Posterior cingulate gyrus (tissue), 11 donors: ENCODE results near the gene RETN.

Source experiments
- DNase-seq, 10 donors: peaks; one replicate each; pipeline versions ENCODE4 v3.0.0 to v3.0.0-alpha.2; 2020 to 2021; ENCODE audit warnings: mixed read lengths in 3 of 10
- intact Hi-C: fragments of 100-400 bp; cut with DNase I; formaldehyde crosslinking; loops from one replicate; pipeline ENCODE4 v1.15.1; 2023

Gene RETN

DNA sequence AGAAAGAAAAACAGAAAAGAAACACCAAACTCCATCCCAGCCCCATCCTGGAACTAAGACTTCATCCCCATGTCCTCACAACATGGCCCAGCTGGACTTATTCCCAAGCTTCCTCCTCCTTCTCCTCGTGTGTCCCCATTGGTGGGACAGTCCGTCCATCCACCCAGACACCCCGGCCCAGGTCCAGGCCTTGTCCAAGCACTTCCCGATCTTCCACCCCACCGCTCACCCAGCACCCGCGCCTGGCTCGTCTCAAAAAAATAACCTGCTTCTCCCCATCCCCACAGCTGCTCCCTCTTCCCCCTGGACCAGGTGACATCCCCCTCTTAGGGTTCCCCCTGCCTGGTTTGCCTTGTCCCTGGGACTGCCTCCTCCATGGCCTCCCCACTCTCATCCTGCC lies 34.5 kb downstream of the RETN start:
- intact Hi-C loops, result no loop called here

DNA sequence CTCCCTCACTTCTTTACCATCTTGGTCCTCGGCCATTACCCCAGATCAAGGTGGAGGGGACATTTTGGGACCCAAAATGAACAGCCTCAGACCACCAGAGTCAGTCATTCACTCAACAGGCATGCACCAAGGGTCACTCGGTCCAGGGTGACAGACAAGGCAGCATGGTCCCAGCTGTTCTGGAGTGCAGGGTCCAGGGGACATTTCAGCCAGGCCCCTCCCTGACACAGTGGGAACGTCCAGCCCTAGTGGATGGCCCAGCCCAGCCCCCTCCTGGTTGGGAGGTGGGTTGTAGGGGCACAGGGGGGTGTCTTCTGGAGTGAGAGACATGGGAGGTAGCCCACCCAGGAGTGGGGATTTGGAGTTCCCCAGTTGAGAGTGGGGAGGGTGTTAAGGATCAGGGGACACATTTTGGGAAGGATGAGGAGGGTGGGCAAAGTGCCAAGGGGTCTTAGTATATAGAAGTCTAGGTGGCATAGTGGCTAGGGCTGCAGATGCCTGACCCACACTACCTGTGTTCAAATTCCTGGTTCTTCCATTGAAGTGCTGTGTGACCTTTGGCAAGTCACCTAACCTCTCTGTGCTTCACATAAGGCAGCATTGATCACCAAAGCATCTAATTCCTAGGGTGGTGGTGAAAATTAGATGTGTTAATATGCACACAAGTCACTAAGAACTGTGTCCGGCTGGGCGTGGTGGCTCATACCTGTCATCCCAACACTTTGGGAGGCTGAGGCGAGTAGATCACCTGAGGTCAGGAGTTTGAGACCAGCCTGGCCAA lies 35.6 kb downstream of the RETN start:
- no peak for DNase-seq
- intact Hi-C loops, result no loop called here

More for the DNA sequence above, 34.5 kb downstream of the RETN start:
- DNase-seq, result no peak

DNA sequence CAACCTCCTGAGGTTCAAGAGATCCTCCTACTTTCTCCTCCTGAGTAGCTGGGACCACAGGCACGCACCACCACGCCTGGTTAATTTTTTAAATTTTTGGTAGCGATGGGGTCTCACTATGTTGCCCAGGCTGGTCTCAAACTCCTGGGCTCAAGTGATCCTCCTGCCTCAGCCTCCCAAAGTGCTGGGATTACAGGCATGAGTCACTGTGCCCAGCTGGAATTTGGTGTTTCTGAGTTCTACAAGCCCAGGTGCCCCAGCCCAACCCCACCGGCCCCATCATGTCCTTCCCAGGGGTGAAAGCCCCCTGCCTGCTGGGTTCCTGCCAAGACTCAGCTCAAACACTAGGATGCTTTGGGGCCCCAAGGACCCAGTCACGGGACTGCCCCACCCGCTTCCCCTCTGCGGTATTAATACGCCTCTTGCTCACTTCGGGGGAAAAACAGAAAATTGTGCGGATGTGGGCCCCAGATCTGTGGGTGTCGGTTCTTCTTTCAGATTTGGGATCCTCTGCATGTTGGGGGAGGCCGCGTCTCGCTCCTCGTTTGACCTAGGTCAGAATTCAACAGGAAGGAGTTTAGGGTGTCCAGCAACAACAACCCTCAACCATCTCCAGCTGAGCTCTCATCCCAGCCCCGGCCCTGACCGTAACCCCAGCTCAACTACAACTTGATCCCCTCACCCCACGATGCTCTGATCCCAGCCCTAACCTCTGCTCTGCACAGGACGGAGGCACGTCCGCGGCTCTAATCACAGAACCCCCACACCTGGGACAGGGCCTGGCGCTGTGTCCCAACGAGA lies 36.7 kb downstream of the RETN start:
- intact Hi-C loops, result no loop called here
- DNase-seq, result no peak

DNA sequence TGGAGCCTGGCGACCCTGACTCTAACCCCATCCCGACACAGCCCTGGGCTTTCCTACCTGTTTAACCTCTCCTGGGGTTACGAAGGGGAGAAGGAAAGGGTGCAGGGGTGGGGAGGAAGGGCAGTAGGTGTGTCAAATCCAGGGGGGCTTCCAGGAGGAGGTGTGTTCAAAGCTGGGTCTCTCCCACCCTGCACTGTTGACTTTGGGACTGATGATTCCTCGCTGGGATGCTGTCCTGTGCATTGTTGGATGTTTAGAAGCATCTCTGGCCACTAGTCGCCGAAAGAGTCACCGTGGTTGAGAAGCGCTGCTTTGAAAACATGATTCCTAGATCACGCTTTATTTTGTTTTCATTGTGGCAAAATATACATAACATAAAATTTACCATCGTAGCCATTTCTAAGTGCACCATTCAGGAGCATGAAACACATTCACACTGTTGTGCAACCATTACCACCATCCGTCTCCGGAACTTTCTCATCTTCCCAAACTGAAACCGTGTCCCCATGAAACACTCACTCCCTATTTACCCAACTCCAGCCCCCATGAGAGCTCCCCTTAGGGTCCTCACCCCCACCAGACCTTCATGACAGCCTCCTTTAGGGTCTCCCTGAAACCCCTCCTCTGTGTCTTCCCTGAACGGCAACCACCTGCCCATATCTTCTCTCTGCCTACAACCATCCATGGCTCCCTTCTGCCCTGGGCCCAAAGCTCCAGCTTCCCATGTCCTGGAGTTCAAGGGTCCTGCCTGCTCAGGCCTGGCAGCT lies 37.5 kb downstream of the RETN start:
- DNase-seq, result no peak
- intact Hi-C loops, result no loop called here

DNA sequence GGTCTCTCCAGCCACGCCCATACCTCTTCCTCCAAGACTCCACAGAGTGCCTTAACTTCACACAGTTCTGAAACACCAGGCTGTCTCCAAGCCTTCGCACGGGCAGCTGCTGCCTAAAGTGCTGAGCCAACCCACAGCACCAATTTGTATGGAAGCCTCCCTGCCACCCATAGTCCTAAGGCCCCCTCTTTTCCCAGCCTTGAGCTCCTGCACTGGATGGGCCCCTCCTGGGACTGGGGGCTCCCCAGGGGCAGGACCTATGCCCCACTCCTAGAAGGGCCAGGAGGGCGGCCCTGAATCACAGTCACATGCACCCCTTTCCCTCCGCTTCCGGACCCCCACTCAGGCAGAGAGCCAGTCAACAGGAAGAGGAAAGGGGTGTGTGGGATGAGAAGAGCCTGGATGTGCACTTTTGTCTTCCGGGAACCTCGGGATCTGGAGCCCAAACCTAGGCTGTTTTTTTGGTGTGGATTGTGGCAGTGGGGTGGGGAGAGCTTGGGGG lies 38.2 kb downstream of the RETN start:
- DNase-seq, result no peak
- intact Hi-C loops, result no loop called here

DNA sequence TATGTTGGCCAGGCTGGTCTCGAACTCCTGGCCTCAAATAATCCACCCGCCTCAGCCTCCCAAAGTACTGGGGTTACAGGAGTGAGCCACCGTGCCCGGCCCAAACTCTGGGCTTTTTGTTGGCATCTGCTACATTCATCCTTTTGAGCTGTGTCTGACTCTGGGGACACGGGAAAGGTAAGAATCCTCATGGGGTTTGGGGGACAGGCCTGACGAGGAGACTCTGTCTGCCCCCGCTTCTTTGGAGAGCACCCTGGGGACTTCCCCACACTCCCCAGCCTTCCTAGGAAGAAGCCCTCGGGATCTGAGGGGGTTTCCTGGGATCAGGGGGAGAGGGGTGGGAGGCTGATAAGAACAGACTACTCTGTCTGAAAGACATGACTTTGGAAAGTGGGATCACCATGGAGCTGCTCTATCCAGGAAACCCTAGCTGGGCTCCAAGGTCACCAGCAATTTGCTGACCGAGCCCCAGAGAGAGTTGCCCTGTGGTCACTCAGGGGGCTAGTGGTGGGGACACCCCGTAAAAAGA lies 41.1 kb downstream of the RETN start:
- DNase-seq, result no peak
- intact Hi-C loops, result no loop called here

DNA sequence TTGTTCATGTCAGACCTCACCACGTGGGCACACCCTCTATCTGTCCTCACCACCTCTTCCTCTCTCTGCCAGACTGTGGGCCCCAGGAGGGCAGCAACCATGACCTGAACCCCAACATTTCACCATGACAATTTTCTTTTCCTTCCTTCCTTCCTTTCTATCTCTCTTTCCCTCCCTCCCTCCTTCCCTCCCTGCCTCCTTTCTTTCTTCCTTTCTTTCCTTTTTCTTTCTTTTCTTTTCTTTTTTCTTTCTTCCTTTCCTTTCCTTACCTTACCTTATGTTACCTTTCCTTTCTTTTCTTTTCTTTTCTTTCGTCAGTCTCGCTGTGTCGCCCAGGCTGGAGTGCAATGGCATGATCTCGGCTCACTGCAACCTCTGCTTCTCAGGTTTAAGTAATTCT lies 41.8 kb downstream of the RETN start:
- no peak for DNase-seq
- intact Hi-C loops, result no loop called here

DNA sequence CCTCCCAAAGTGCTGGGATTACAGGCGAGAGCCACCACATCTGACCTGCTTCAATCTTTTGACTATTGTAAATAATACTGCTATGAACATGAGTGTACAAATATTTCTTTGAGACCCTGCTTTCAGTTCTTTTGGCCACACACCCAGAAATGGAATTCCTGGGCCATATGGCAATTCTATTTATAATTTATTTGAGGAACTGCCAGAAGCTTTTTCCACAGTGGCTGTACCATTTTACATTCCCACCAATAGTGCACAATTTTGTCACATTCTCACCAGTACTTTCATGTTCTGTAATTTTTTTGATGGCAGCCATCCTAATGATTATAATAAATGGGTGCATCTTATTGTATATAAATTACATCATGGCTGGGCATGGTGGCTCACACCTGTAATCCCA lies 46.8 kb downstream of the RETN start:
- intact Hi-C loops, result no loop called here
- DNase-seq, result peak in 1 of 10 donors; percentile 20

DNA sequence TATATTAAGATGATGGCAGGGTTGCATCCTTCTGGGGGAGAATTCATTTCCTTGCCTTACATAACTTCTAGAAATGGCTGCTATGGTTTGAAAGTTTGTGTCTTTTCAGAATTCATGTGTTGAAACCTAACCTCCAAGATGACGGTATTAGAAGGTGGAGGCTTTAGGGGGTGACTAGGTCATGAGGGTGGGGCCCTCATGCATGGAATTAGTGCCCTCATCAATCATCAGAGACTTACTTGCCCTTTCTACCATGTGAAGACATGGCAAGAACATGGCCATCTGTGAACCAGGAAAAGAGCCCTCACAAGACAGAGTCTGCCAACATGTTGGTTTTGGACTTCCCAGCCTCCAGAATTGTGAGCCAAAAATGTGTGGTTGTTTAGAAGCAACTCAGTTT lies 47.9 kb downstream of the RETN start:
- no peak for DNase-seq
- intact Hi-C loops, result no loop called here

DNA sequence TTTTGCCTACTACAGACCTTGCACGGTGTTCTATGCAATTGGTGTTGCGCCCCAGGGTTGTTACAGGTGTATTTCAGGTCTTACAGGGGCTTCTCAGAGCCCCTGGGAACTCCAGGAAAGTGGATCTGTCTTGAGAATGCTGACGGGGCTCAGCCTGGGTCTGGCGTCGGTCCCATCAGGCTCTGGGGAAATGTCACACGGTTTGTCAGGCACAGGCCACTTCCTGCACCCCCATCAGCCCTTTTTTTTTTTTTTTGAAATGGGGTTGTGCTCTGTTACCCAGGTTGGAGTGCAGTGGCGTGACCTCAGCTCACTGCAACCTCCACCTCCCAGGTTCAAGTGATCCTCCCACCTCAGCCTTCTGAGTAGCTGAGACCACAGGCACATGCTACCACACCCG lies 49.8 kb downstream of the RETN start:
- DNase-seq, result no peak
- intact Hi-C loops, result no loop called here
